Limb (tissue), 2 donors: Measurements from ENCODE around the gene MINDY4.
A peak's percentile ranks its signal among the peaks of the same experiment; 100 is the strongest.

ENCODE experiments used
- DNase-seq, 2 donors: peaks; one replicate each; pipeline ENCODE4 v3.0.0-alpha.2; 2016; ENCODE audit errors: extremely low spot score in 2 of 2

MINDY4 gene

GRCh38 chr7:30929686-30930085, 158.5 kb downstream of the MINDY4 start:
- no peak for DNase-seq

GRCh38 chr7:30930621-30931020, 159.4 kb downstream of the MINDY4 start:
- DNase-seq = peak in 1 of 2 donors; percentile 48

GRCh38 chr7:30931161-30931928, 160.1 kb downstream of the MINDY4 start:
- DNase-seq = peak in 1 of 2 donors; percentile 39

GRCh38 chr7:30931929-30932540, 160.8 kb downstream of the MINDY4 start:
- no peak for DNase-seq

GRCh38 chr7:30932562-30932961, 161.3 kb downstream of the MINDY4 start:
- DNase-seq = no peak

GRCh38 chr7:30933124-30933974, 162.1 kb downstream of the MINDY4 start:
- DNase-seq = no peak

GRCh38 chr7:30934225-30934624, 163.0 kb downstream of the MINDY4 start:
- DNase-seq = no peak

- DNase-seq = no peak
Observed at GRCh38 chr7:30934732-30935568, 163.7 kb downstream of the MINDY4 start.

- no peak for DNase-seq
Observed at GRCh38 chr7:30935569-30935877, 164.3 kb downstream of the MINDY4 start.

- no peak for DNase-seq
Observed at GRCh38 chr7:30936650-30937245, 165.5 kb downstream of the MINDY4 start.

GRCh38 chr7:30937416-30937815, 166.2 kb downstream of the MINDY4 start:
- DNase-seq = no peak

GRCh38 chr7:30938435-30939316, 167.5 kb downstream of the MINDY4 start:
- DNase-seq = peak; percentile 75 to 84

- no peak for DNase-seq
Observed at GRCh38 chr7:30941582-30942323, 170.5 kb downstream of the MINDY4 start.
